Measurements from ENCODE around the gene FUT8. TPM values are rescaled to one million over a fixed set of nuclear protein-coding genes. Genes with fewer than 3 reads are reported as not detected.

FUT8 gene
- total RNA-seq, 1 donor from 2014 or later: 12.9 TPM

- no peak for DNase-seq (ENCODE audit: low spot score in 2 of 2)
- no peak for TF ChIP-seq CTCF (IDR thresholded peaks at IDR 0.05)
- H3K36me3 ChIP-seq: no peaks in the 10 kb centered on the region
- no peak overlapping the region for H3K4me3 ChIP-seq
- H3K9me3 ChIP-seq: no peaks in the 10 kb centered on the region
- no peaks in the 10 kb centered on the region for H3K27me3 ChIP-seq
- no peaks in the 10 kb centered on the region for H3K4me1 ChIP-seq
- no peak overlapping the region for H3K27ac ChIP-seq
- intact Hi-C loops (cut with DNase I): no loop called here
These were observed 39.4 kb upstream of the FUT8 start for GRCh38 chr14:65373016-65373670.

GRCh38 chr14:65373671-65374039 lies 38.9 kb upstream of the FUT8 start:
- DNase-seq (ENCODE audit: low spot score in 2 of 2): no peak

DNA sequence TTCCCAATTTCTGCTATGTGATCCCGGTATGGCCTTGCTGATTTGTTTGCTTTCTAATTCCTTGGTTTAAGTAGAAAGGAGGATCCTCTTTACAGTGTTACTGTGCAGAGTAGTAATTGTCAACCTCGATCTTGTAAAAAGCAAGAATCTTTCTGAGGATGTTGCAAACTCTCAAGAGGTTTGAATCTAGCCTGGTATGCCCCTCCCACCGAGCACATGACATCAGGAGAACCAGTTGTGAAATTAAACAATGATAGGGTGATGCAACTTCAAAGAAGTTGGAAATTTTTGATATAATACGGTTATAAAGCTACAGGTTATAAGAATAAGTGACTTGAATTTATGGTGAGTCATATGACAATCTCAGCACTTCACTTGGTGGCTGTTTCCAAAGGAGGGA lies 35.0 kb upstream of the FUT8 start:
- Histone ChIP-seq H3K27me3 (no peaks in the 10 kb centered on the region), H3K27ac (no peak overlapping the region), H3K4me3 (no peak overlapping the region), H3K9me3 (no peaks in the 10 kb centered on the region), H3K4me1 (no peaks in the 10 kb centered on the region), H3K36me3 (no peaks in the 10 kb centered on the region)
- no peak for DNase-seq (ENCODE audit: low spot score in 2 of 2)
- intact Hi-C loops (cut with DNase I): no loop called here
- no peak for TF ChIP-seq CTCF (IDR thresholded peaks at IDR 0.05)

More at GRCh38 chr14:65373671-65374039, 38.9 kb upstream of the FUT8 start:
- Histone ChIP-seq H3K9me3 (no peaks in the 10 kb centered on the region), H3K4me3 (no peak overlapping the region), H3K27me3 (no peaks in the 10 kb centered on the region), H3K27ac (no peak overlapping the region), H3K4me1 (no peaks in the 10 kb centered on the region), H3K36me3 (no peaks in the 10 kb centered on the region)
- no peak for TF ChIP-seq CTCF (IDR thresholded peaks at IDR 0.05)
- intact Hi-C loops (cut with DNase I): no loop called here

GRCh38 chr14:65382586-65382985 lies 29.9 kb upstream of the FUT8 start:
- H3K27ac ChIP-seq: no peak overlapping the region
- intact Hi-C loops (cut with DNase I): no loop called here
- H3K4me3 ChIP-seq: no peak overlapping the region
- DNase-seq (ENCODE audit: low spot score in 2 of 2): no peak
- no peaks in the 10 kb centered on the region for H3K27me3 ChIP-seq
- no peaks in the 10 kb centered on the region for H3K36me3 ChIP-seq
- TF ChIP-seq CTCF (IDR thresholded peaks at IDR 0.05): no peak
- H3K9me3 ChIP-seq: no peaks in the 10 kb centered on the region
- H3K4me1 ChIP-seq: no peaks in the 10 kb centered on the region

DNA sequence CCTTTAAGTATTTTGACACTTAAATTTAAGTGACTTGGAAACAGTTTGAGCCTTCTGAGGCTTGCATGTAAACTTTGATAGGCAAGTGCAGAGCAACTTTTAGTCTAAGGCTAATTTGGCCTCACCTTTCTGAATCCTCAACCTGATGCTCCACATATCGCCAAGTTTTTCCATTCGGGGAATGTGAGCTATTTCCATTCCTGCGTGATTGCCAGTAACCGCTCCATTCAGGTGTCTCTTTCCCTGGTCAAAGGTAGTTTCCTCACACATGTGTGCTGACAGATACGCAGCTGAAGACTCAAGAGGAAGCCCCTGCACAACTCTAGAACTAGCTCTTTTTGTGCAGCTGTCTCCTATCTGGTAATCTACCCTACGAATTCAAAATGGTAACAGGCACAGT lies 25.4 kb upstream of the FUT8 start:
- TF ChIP-seq CTCF (IDR thresholded peaks at IDR 0.05): no peak
- H3K9me3 ChIP-seq: no peaks in the 10 kb centered on the region
- no peak overlapping the region for H3K27ac ChIP-seq
- intact Hi-C loops (cut with DNase I): no loop called here
- H3K4me1 ChIP-seq: no peaks in the 10 kb centered on the region
- no peak overlapping the region for H3K4me3 ChIP-seq
- H3K27me3 ChIP-seq: no peaks in the 10 kb centered on the region
- no peaks in the 10 kb centered on the region for H3K36me3 ChIP-seq
- no peak for DNase-seq (ENCODE audit: low spot score in 2 of 2)

- H3K4me1 ChIP-seq: no peaks in the 10 kb centered on the region
These were observed 24.9 kb upstream of the FUT8 start for GRCh38 chr14:65387628-65388027.

More at GRCh38 chr14:65387628-65388027, 24.9 kb upstream of the FUT8 start:
- intact Hi-C loops (cut with DNase I): no loop called here
- H3K27me3 ChIP-seq: no peaks in the 10 kb centered on the region
- DNase-seq (ENCODE audit: low spot score in 2 of 2): no peak
- H3K4me3 ChIP-seq: no peak overlapping the region
- no peak overlapping the region for H3K27ac ChIP-seq
- TF ChIP-seq CTCF (IDR thresholded peaks at IDR 0.05): no peak
- H3K9me3 ChIP-seq: no peaks in the 10 kb centered on the region
- H3K36me3 ChIP-seq: no peaks in the 10 kb centered on the region
